Measurements from ENCODE around the gene TBRG4.
"Not testable (repeated sequence)": the region's sequence is repeated elsewhere in the genome, so short reads cannot be mapped to it uniquely, and the experiment has no call there.

The TBRG4 gene

GRCh38 chr7:45116048-45116447, 4.6 kb upstream of the TBRG4 start:
- DNase-seq: no peak

GRCh38 chr7:45114926-45115325, 3.4 kb upstream of the TBRG4 start:
- peak in 3 of 4 experiments; percentile 32 to 61 (median 47) for DNase-seq

GRCh38 chr7:45114257-45114656, 2.8 kb upstream of the TBRG4 start:
- DNase-seq: not testable (repeated sequence)

- peak in 1 of 4 experiments; percentile 13 for DNase-seq
These were observed 1.2 kb upstream of the TBRG4 start for GRCh38 chr7:45112648-45113047.

- no peak for DNase-seq
These were observed 2.6 kb downstream of the TBRG4 start for GRCh38 chr7:45108863-45109262.

GRCh38 chr7:45107356-45107755, 4.1 kb downstream of the TBRG4 start:
- DNase-seq: no peak

GRCh38 chr7:45106820-45107219, 4.7 kb downstream of the TBRG4 start:
- DNase-seq: no peak

- no peak for DNase-seq
These were observed 5.8 kb downstream of the TBRG4 start for GRCh38 chr7:45105588-45106188.

GRCh38 chr7:45104844-45105587, 6.5 kb downstream of the TBRG4 start:
- DNase-seq: no peak

GRCh38 chr7:45103958-45104843, 7.3 kb downstream of the TBRG4 start:
- DNase-seq: no peak

- DNase-seq: no peak
These were observed 8.4 kb downstream of the TBRG4 start for GRCh38 chr7:45102785-45103712.

- no peak for DNase-seq
These were observed 9.7 kb downstream of the TBRG4 start for GRCh38 chr7:45101748-45102147.

GRCh38 chr7:45100761-45101480, 10.6 kb downstream of the TBRG4 start:
- DNase-seq: no peak

- no peak for DNase-seq
These were observed 11.4 kb downstream of the TBRG4 start for GRCh38 chr7:45099891-45100760.

GRCh38 chr7:45098983-45099839, 12.3 kb downstream of the TBRG4 start:
- no peak for DNase-seq

- DNase-seq: no peak
These were observed 18.6 kb downstream of the TBRG4 start for GRCh38 chr7:45092931-45093235.

GRCh38 chr7:45092100-45092930, 19.2 kb downstream of the TBRG4 start:
- peak in 1 of 4 experiments; percentile 20 for DNase-seq

- peak; percentile 13 to 54 (median 30) for DNase-seq
These were observed 22.1 kb downstream of the TBRG4 start for GRCh38 chr7:45089341-45089891.
